ENCODE results near the gene LPP.

The LPP gene

GRCh38 chr3:188259596-188259995 is 105.6 kb downstream of the LPP start:
- H3K36me3 ChIP-seq (ENCODE audit: insufficient read depth, low read length): no peaks in the 10 kb centered on the region
- no peaks in the 10 kb centered on the region for H3K9me3 ChIP-seq (ENCODE audit: low read length)
- TF ChIP-seq EZH2 (IDR thresholded peaks at IDR 0.05; ENCODE audit: borderline replicate concordance, low read length): no peak
- TF ChIP-seq, protein P1, sequence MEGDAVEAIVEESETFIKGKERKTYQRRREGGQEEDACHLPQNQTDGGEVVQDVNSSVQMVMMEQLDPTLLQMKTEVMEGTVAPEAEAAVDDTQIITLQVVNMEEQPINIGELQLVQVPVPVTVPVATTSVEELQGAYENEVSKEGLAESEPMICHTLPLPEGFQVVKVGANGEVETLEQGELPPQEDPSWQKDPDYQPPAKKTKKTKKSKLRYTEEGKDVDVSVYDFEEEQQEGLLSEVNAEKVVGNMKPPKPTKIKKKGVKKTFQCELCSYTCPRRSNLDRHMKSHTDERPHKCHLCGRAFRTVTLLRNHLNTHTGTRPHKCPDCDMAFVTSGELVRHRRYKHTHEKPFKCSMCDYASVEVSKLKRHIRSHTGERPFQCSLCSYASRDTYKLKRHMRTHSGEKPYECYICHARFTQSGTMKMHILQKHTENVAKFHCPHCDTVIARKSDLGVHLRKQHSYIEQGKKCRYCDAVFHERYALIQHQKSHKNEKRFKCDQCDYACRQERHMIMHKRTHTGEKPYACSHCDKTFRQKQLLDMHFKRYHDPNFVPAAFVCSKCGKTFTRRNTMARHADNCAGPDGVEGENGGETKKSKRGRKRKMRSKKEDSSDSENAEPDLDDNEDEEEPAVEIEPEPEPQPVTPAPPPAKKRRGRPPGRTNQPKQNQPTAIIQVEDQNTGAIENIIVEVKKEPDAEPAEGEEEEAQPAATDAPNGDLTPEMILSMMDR (IDR thresholded peaks at IDR 0.05; ENCODE audit: low read length): no peak
- no peaks in the 10 kb centered on the region for H3K27me3 ChIP-seq (ENCODE audit: insufficient read depth, low read length)
- peaks cover 12% of the 10 kb centered on the region for H3K4me1 ChIP-seq (ENCODE audit: insufficient read depth, low read length, severe bottlenecking)
- no peaks in the 10 kb centered on the region for H3K79me2 ChIP-seq (ENCODE audit: insufficient read depth, low read length)
- no peak overlapping the region for H3K4me3 ChIP-seq (ENCODE audit: low read depth, low read length, poor library complexity, severe bottlenecking)
- H3K27ac ChIP-seq (ENCODE audit: low read depth, low read length, poor library complexity, severe bottlenecking): no peak overlapping the region
- H3F3A ChIP-seq (ENCODE audit: insufficient read depth, low read length): no peaks in the 10 kb centered on the region
- no peaks in the 10 kb centered on the region for H4K20me1 ChIP-seq (ENCODE audit: insufficient read depth, low read length)
- H3K9ac ChIP-seq (ENCODE audit: low read length): no peak overlapping the region
- H3K4me2 ChIP-seq (ENCODE audit: low read length): no peak overlapping the region
- H2AFZ ChIP-seq (ENCODE audit: low read length): no peak overlapping the region
- no peaks in the 10 kb centered on the region for H3K9me2 ChIP-seq (ENCODE audit: low read depth, low read length)

- Histone ChIP-seq H3K4me2 (ENCODE audit: low read length) (no peak overlapping the region), H3K27ac (ENCODE audit: low read depth, low read length, poor library complexity, severe bottlenecking) (no peak overlapping the region)
These were observed 107.1 kb downstream of the LPP start for GRCh38 chr3:188261011-188261410.

GRCh38 chr3:188262488-188262887 is 108.5 kb downstream of the LPP start:
- Histone ChIP-seq H3K27ac (ENCODE audit: low read depth, low read length, poor library complexity, severe bottlenecking) (no peak overlapping the region), H3K4me1 (ENCODE audit: insufficient read depth, low read length, severe bottlenecking) (peaks cover 6% of the 10 kb centered on the region), H3K36me3 (ENCODE audit: insufficient read depth, low read length) (no peaks in the 10 kb centered on the region; the same call in 1 of the 2 replicates), H3K9me2 (ENCODE audit: low read depth, low read length) (no peaks in the 10 kb centered on the region), H3K27me3 (ENCODE audit: insufficient read depth, low read length) (no peaks in the 10 kb centered on the region), H2AFZ (ENCODE audit: low read length) (no peak overlapping the region), H4K20me1 (ENCODE audit: insufficient read depth, low read length) (no peaks in the 10 kb centered on the region), H3K79me2 (ENCODE audit: insufficient read depth, low read length) (no peaks in the 10 kb centered on the region), H3K9ac (ENCODE audit: low read length) (no peak overlapping the region), H3F3A (ENCODE audit: insufficient read depth, low read length) (no peaks in the 10 kb centered on the region), H3K9me3 (ENCODE audit: low read length) (no peaks in the 10 kb centered on the region), H3K4me3 (ENCODE audit: low read depth, low read length, poor library complexity, severe bottlenecking) (no peak overlapping the region), H3K4me2 (ENCODE audit: low read length) (no peak overlapping the region)
- TF ChIP-seq, protein P1 (IDR thresholded peaks at IDR 0.05; ENCODE audit: low read length): no peak
- TF ChIP-seq EZH2 (IDR thresholded peaks at IDR 0.05; ENCODE audit: borderline replicate concordance, low read length): no peak

More at GRCh38 chr3:188261011-188261410, 107.1 kb downstream of the LPP start:
- no peaks in the 10 kb centered on the region for H3F3A ChIP-seq (ENCODE audit: insufficient read depth, low read length)
- H3K36me3 ChIP-seq (ENCODE audit: insufficient read depth, low read length): no peaks in the 10 kb centered on the region
- H2AFZ ChIP-seq (ENCODE audit: low read length): no peak overlapping the region
- H3K9me3 ChIP-seq (ENCODE audit: low read length): no peaks in the 10 kb centered on the region
- TF ChIP-seq, protein P1 (IDR thresholded peaks at IDR 0.05; ENCODE audit: low read length): no peak
- TF ChIP-seq EZH2 (IDR thresholded peaks at IDR 0.05; ENCODE audit: borderline replicate concordance, low read length): no peak
- no peaks in the 10 kb centered on the region for H3K9me2 ChIP-seq (ENCODE audit: low read depth, low read length)
- H3K27me3 ChIP-seq (ENCODE audit: insufficient read depth, low read length): no peaks in the 10 kb centered on the region
- no peak overlapping the region for H3K9ac ChIP-seq (ENCODE audit: low read length)
- peaks cover 12% of the 10 kb centered on the region for H3K4me1 ChIP-seq (ENCODE audit: insufficient read depth, low read length, severe bottlenecking)
- no peaks in the 10 kb centered on the region for H3K79me2 ChIP-seq (ENCODE audit: insufficient read depth, low read length)
- no peaks in the 10 kb centered on the region for H4K20me1 ChIP-seq (ENCODE audit: insufficient read depth, low read length)
- no peak overlapping the region for H3K4me3 ChIP-seq (ENCODE audit: low read depth, low read length, poor library complexity, severe bottlenecking)
